ENCODE results near the gene PITX3. TPM values are rescaled to one million over a fixed set of nuclear protein-coding genes. Genes with fewer than 3 reads are reported as not detected.

The PITX3 gene
- polyA plus RNA-seq, 3 donors: not detected

DNA sequence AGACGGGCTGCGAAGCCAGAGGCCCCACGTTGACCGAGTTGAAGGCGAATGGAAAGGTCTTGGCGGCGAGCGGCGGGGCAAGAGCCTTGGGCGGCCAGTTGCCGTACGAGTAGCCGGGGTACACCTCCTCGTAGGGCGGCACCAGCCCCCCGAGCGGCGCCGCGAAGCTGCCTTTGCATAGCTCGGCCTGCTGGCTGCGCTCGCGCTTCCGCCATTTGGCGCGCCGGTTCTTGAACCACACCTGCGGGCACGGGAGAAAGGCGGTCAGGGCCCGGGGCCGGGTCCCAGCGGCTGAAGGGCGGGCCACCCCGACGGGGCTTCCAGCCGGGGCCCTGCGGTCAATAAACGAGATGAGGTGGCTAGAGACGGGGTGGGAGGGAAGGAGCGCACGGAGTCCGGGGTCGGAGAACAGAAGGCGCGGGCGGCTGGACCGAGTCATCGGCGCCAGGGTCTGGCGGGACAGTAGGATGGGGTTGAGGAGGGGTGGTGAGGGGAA lies 10.4 kb downstream of the PITX3 start:
- intact Hi-C loops (cut with micrococcal nuclease): loop anchor here in 1 of 2 donors (5.0 kb wide), 1 partner anchor 121 kb away; no protein-coding TSS in a partner anchor
- DNase-seq: peak in 2 of 3 donors; percentile 29 to 31
- Histone ChIP-seq H3K36me3 (replicated peaks in 1 of 2; ENCODE audit: control insufficient read depth in 1 of 2, insufficient read depth in 2 of 2, low read length in 2 of 2) (peaks cover 7% of the 10 kb centered on the region in 2 donors), H4K20me1 (ENCODE audit: insufficient read depth, low read length) (peaks cover 10% of the 10 kb centered on the region), H3K9ac (ENCODE audit: insufficient read depth, low read length, poor library complexity, severe bottlenecking) (peak overlapping the region; percentile 35), H3K4me1 (ENCODE audit: control insufficient read depth in 1 of 2, insufficient read depth in 2 of 2, low read length in 2 of 2) (peaks cover 46 to 51% of the 10 kb centered on the region in 2 donors), H2AFZ (ENCODE audit: insufficient read depth, low read depth, low read length, poor library complexity, severe bottlenecking) (peak overlapping the region; percentile 75), H3K9me3 (replicated peaks in 1 of 2; ENCODE audit: control insufficient read depth in 1 of 2, insufficient read depth in 1 of 2, low read length in 2 of 2) (peaks cover 0 to 2% of the 10 kb centered on the region in 2 donors), H3K27ac (ENCODE audit: low read depth in 1 of 2, low read length in 2 of 2) (no peak overlapping the region), H3K4me2 (replicated peaks; ENCODE audit: extremely low read depth, low read length, poor library complexity, severe bottlenecking) (peak overlapping the region; percentile 91), H3K79me2 (ENCODE audit: insufficient read depth, low read length) (no peaks in the 10 kb centered on the region), H3K27me3 (ENCODE audit: control insufficient read depth in 2 of 2, insufficient read depth in 2 of 2, low read length in 2 of 2) (peaks cover 28 to 59% of the 10 kb centered on the region in 2 donors), H3K4me3 (replicated peaks in 1 of 3; ENCODE audit: low read depth in 2 of 3, low read length in 3 of 3) (peak overlapping the region; percentile 34 to 70 (median 38))
- Mint-ChIP-seq H3K27ac (no peak overlapping the region), H3K9me3 (peaks cover 0 to 17% (median 1%) of the 10 kb centered on the region in 7 donors), H3K4me1 (peaks cover 54% of the 10 kb centered on the region), H3K4me3 (peak overlapping the region; percentile 76 to 93), H3K36me3 (peaks cover 13 to 15% of the 10 kb centered on the region in 2 donors), H3K27me3 (ENCODE audit: low read depth in 3 of 3) (peaks cover 45 to 60% (median 58%) of the 10 kb centered on the region in 3 donors)
- TF ChIP-seq, protein P1, sequence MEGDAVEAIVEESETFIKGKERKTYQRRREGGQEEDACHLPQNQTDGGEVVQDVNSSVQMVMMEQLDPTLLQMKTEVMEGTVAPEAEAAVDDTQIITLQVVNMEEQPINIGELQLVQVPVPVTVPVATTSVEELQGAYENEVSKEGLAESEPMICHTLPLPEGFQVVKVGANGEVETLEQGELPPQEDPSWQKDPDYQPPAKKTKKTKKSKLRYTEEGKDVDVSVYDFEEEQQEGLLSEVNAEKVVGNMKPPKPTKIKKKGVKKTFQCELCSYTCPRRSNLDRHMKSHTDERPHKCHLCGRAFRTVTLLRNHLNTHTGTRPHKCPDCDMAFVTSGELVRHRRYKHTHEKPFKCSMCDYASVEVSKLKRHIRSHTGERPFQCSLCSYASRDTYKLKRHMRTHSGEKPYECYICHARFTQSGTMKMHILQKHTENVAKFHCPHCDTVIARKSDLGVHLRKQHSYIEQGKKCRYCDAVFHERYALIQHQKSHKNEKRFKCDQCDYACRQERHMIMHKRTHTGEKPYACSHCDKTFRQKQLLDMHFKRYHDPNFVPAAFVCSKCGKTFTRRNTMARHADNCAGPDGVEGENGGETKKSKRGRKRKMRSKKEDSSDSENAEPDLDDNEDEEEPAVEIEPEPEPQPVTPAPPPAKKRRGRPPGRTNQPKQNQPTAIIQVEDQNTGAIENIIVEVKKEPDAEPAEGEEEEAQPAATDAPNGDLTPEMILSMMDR (IDR thresholded peaks at IDR 0.05): no peak
- WGBS (ENCODE audit: insufficient coverage): 2% methylated on average over 52 of the region's 52 CpGs

DNA sequence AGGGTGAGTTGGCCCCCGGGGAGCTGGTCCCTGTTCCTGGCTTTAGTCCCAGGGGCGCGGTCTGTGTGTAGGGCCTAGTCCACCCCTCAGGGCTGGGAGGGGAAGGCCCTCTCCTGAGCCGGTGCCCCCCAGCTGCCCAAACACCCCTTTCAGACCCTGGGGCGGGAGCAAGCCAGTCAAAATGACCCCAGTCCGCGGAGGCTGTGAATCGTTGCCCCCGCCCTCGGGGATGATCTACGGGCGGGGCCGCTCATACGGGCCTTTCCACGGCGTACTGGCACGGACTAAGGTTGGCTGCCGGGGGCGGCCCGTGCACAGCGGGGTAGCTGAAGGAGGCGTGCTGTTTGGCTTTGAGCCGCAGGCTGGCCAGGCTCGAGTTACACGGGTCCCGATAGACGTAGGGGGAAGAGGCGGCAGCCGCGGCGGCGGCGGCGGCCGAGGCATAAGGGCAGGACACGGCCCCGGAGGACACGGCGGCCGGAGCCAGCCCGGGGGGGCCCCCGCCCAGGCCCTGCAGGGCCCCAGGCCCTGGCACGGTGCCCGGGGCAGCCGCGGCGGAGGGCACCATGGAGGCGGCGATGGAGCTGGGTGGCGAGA lies 10.9 kb downstream of the PITX3 start:
- Histone ChIP-seq H3K27ac (ENCODE audit: low read depth in 1 of 2, low read length in 2 of 2) (no peak overlapping the region), H3K4me1 (ENCODE audit: control insufficient read depth in 1 of 2, insufficient read depth in 2 of 2, low read length in 2 of 2) (peaks cover 51 to 56% of the 10 kb centered on the region in 2 donors), H3K9ac (ENCODE audit: insufficient read depth, low read length, poor library complexity, severe bottlenecking) (peak overlapping the region; percentile 35), H2AFZ (ENCODE audit: insufficient read depth, low read depth, low read length, poor library complexity, severe bottlenecking) (peak overlapping the region; percentile 75), H3K9me3 (replicated peaks in 1 of 2; ENCODE audit: control insufficient read depth in 1 of 2, insufficient read depth in 1 of 2, low read length in 2 of 2) (peaks cover 0 to 2% of the 10 kb centered on the region in 2 donors), H3K27me3 (ENCODE audit: control insufficient read depth in 2 of 2, insufficient read depth in 2 of 2, low read length in 2 of 2) (peaks cover 28 to 54% of the 10 kb centered on the region in 2 donors), H3K4me2 (replicated peaks; ENCODE audit: extremely low read depth, low read length, poor library complexity, severe bottlenecking) (peak overlapping the region; percentile 91), H4K20me1 (ENCODE audit: insufficient read depth, low read length) (peaks cover 10% of the 10 kb centered on the region), H3K79me2 (ENCODE audit: insufficient read depth, low read length) (no peaks in the 10 kb centered on the region), H3K36me3 (replicated peaks in 1 of 2; ENCODE audit: control insufficient read depth in 1 of 2, insufficient read depth in 2 of 2, low read length in 2 of 2) (peaks cover 7% of the 10 kb centered on the region in 2 donors), H3K4me3 (replicated peaks in 1 of 3; ENCODE audit: low read depth in 2 of 3, low read length in 3 of 3) (peak overlapping the region; percentile 34 to 70 (median 38))
- WGBS (ENCODE audit: insufficient coverage): 3% methylated on average over 50 of the region's 50 CpGs
- Mint-ChIP-seq H3K4me1 (peaks cover 59% of the 10 kb centered on the region), H3K4me3 (peak overlapping the region; percentile 76 to 93), H3K27ac (no peak overlapping the region), H3K9me3 (peaks cover 0 to 15% (median 1%) of the 10 kb centered on the region in 7 donors), H3K27me3 (ENCODE audit: low read depth in 3 of 3) (peaks cover 41 to 55% (median 53%) of the 10 kb centered on the region in 3 donors), H3K36me3 (peaks cover 13 to 15% of the 10 kb centered on the region in 2 donors)
- intact Hi-C loops (cut with micrococcal nuclease): loop anchor here in 1 of 2 donors (5.0 kb wide), 1 partner anchor 122 kb away; no protein-coding TSS in a partner anchor
- peak in 1 of 3 donors; percentile 12 for DNase-seq
- TF ChIP-seq, protein P1 (IDR thresholded peaks at IDR 0.05): no peak

Data from CD14-positive monocyte (primary cell).